Measurements from ENCODE around the gene SIX2.

- peak; percentile 96 for TF ChIP-seq CTCF (conservative IDR thresholded peaks at IDR 0.05; ENCODE audit: low read length)
- no peak for TF ChIP-seq EZH2phosphoT487 (IDR thresholded peaks at IDR 0.05; ENCODE audit: borderline replicate concordance, low read depth, low read length)
Observed at GRCh38 chr2:44981714-44982108, 27.5 kb downstream of the SIX2 start.
